OCI-LY7 (cell line): Measurements from ENCODE around the gene GRPEL2. TPM values are rescaled to one million over a fixed set of nuclear protein-coding genes. Genes with fewer than 3 reads are reported as not detected.

ENCODE experiments used
- BruUV-seq: library from RNA; stranded (reverse); fragments of 400-500 nt; replicated peaks from 2 replicates; lab custom pipeline; 2021; lab: Mats Ljungman, UMichigan
- CTCF ChIA-PET: fragments of 300-600 bp; sonication (Branson Sonifier 250); formaldehyde crosslinking; loops from one replicate; lab custom pipeline; 2022; ENCODE audit warnings: antibody characterized with exemption; ENCODE audit not compliant: unreplicated experiment; lab: Charles Lee
- POLR2A ChIA-PET: fragments of 300-600 bp; sonication (Branson Sonifier 250); formaldehyde crosslinking; loops from one replicate; lab custom pipeline; 2022; ENCODE audit warnings: antibody characterized with exemption; lab: Charles Lee
- DNase-seq: peaks from one replicate; pipeline ENCODE4 v3.0.0-alpha.2; 2015; ENCODE audit warnings: low spot score
- H2AFZ ChIP-seq: fragments of 200-600 bp; sonication (generic), shearing (Covaris generic); 2 replicates; pipeline ENCODE4 v1.6.1; 2014; ENCODE audit warnings: mild to moderate bottlenecking, antibody characterized with exemption, low read length, moderate library complexity
- H3K27ac ChIP-seq: fragments of 200-600 bp; sonication (generic); 2 replicates; pipeline ENCODE4 v1.5.1; 2014; ENCODE audit warnings: mixed run types, low read depth, mild to moderate bottlenecking, moderate library complexity, low read length, inconsistent platforms; ENCODE audit not compliant: poor library complexity, severe bottlenecking
- H3K36me3 ChIP-seq: fragments of 200-600 bp; sonication (generic); 2 replicates; pipeline ENCODE4 v1.6.1; 2014; ENCODE audit warnings: mild to moderate bottlenecking, antibody characterized with exemption, low read length, moderate library complexity, mixed read lengths; ENCODE audit not compliant: insufficient read depth
- H3K4me1 ChIP-seq: fragments of 200-600 bp; sonication (generic); 2 replicates; pipeline ENCODE4 v1.5.1; 2014; ENCODE audit warnings: mild to moderate bottlenecking, low read length; ENCODE audit not compliant: insufficient read depth, poor library complexity, severe bottlenecking
- H3K4me2 ChIP-seq: fragments of 200-600 bp; sonication (generic); 2 replicates; pipeline ENCODE4 v1.6.1; 2014; ENCODE audit warnings: mild to moderate bottlenecking, low read length
- H3K4me3 ChIP-seq: fragments of 200-600 bp; sonication (generic); 2 replicates; pipeline ENCODE4 v1.5.1; 2014; ENCODE audit warnings: mild to moderate bottlenecking, low read depth, low read length; ENCODE audit not compliant: poor library complexity, severe bottlenecking
- H3K79me2 ChIP-seq: fragments of 200-600 bp; sonication (generic); 2 replicates; pipeline ENCODE4 v1.6.1; 2016; ENCODE audit warnings: low read depth, mild to moderate bottlenecking, low read length, moderate library complexity, mixed read lengths; ENCODE audit not compliant: insufficient read depth
- H3K9me2 ChIP-seq: fragments of 200-600 bp; sonication (generic); 2 replicates; pipeline ENCODE4 v1.6.1; 2016; ENCODE audit warnings: mild to moderate bottlenecking, low read length, mixed read lengths; ENCODE audit not compliant: insufficient read depth
- H3K9me3 ChIP-seq: fragments of 200-600 bp; sonication (generic); 2 replicates; pipeline ENCODE4 v1.6.1; 2014; ENCODE audit warnings: mild to moderate bottlenecking, mixed run types, low read length, mixed read lengths
- H4K20me1 ChIP-seq: fragments of 200-600 bp; sonication (generic); 2 replicates; pipeline ENCODE4 v1.6.1; 2014; ENCODE audit warnings: mild to moderate bottlenecking, antibody characterized with exemption, low read length, moderate library complexity, mixed read lengths; ENCODE audit not compliant: insufficient read depth
- EZH2phosphoT487 ChIP-seq: fragments of 200-600 bp; sonication (generic); IDR thresholded peaks from 2 replicates; pipeline ENCODE4 v1.6.1; 2018; ENCODE audit warnings: low read depth, borderline replicate concordance, mild to moderate bottlenecking, mixed run types, antibody characterized with exemption, low read length, moderate library complexity, mixed read lengths
- intact Hi-C: fragments of 100-400 bp; cut with micrococcal nuclease; formaldehyde crosslinking; loops from one replicate; pipeline ENCODE4 v1.10.0; 2022; ENCODE audit not compliant: unreplicated experiment
- total RNA-seq, 2 experiments: library from RNA; depleted of rRNA in 1 of 2; stranded (reverse); fragments of >200 nt in 1 of 2; shearing (Covaris generic) in 1 of 2; gene quantifications; 2 replicates each; pipeline ENCODE4 v1.2.3, GENCODE V29; 2014 to 2022
- TF ChIP-seq, protein P1 (sequence below): fragments of 200-600 bp; sonication (generic); conservative IDR thresholded peaks from 2 replicates; pipeline ENCODE4 v1.5.1; 2014; ENCODE audit warnings: mild to moderate bottlenecking, antibody characterized with exemption, low read length, moderate library complexity, mixed read lengths

The GRPEL2 gene
- total RNA-seq, 2 experiments from 2014 or later, result 28.3 to 41.5 TPM

DNA sequence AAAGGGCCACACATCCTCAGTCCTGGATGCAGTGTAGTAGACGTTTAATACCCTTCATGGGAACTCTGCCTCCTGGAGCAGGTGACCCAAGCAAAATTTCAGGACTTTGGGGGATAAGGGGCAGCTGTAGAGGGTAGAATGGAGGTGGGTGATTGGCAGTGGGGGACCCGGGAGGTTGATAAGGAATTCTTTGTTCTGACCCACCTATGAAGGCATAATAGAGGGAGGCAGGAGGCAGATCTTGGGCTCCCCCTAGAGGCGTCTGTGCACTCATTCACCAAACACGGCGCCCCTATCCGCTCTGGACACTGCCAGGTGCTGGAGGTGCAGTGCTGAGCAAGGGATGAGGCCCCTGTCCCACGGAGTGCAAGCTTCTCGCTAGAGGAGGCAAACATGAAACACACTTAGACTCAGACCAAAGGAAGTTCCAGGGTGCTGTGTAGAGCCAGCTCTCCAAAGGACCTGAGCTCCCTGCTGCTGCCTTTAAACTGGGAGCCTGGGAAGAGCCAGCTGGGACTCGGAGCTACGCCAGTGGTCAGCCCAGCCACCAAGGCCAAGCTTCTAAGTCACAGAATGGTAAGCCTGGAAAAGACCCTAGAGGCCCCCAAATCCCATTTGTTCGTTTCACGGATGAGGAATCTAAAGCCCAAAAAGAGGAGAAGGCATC is 26.1 kb downstream of the GRPEL2 start:
- no peak overlapping the region for H2AFZ ChIP-seq
- H3K27ac ChIP-seq, result no peak overlapping the region
- TF ChIP-seq, protein P1, sequence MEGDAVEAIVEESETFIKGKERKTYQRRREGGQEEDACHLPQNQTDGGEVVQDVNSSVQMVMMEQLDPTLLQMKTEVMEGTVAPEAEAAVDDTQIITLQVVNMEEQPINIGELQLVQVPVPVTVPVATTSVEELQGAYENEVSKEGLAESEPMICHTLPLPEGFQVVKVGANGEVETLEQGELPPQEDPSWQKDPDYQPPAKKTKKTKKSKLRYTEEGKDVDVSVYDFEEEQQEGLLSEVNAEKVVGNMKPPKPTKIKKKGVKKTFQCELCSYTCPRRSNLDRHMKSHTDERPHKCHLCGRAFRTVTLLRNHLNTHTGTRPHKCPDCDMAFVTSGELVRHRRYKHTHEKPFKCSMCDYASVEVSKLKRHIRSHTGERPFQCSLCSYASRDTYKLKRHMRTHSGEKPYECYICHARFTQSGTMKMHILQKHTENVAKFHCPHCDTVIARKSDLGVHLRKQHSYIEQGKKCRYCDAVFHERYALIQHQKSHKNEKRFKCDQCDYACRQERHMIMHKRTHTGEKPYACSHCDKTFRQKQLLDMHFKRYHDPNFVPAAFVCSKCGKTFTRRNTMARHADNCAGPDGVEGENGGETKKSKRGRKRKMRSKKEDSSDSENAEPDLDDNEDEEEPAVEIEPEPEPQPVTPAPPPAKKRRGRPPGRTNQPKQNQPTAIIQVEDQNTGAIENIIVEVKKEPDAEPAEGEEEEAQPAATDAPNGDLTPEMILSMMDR, result peak; percentile 81
- TF ChIP-seq EZH2phosphoT487, result no peak
- CTCF ChIA-PET, result interaction anchor here (0.5 to 1.7 kb wide), 6 partner anchors 10 to 215 kb away, joined by 3 to 10 read pairs (median 6); no protein-coding TSS in a partner anchor
- POLR2A ChIA-PET, result interaction anchor here (0.8 to 1.1 kb wide), 4 partner anchors 14 to 56 kb away, joined by 3 read pairs; partner anchors contain the start of gene PCYOX1L
- H3K4me1 ChIP-seq, result peaks cover 5% of the 10 kb centered on the region
- H4K20me1 ChIP-seq, result no peaks in the 10 kb centered on the region
- no peaks in the 10 kb centered on the region for H3K9me3 ChIP-seq
- no peak overlapping the region for H3K4me3 ChIP-seq
- intact Hi-C loops, result loop anchor here (1.0 kb wide), 1 partner anchor 54 kb away; no protein-coding TSS in a partner anchor
- no TSS peak for BruUV-seq
- no peaks in the 10 kb centered on the region for H3K79me2 ChIP-seq
- H3K9me2 ChIP-seq, result no peaks in the 10 kb centered on the region
- DNase-seq, result peak; percentile 77
- no peak overlapping the region for H3K4me2 ChIP-seq
- no peaks in the 10 kb centered on the region for H3K36me3 ChIP-seq

DNA sequence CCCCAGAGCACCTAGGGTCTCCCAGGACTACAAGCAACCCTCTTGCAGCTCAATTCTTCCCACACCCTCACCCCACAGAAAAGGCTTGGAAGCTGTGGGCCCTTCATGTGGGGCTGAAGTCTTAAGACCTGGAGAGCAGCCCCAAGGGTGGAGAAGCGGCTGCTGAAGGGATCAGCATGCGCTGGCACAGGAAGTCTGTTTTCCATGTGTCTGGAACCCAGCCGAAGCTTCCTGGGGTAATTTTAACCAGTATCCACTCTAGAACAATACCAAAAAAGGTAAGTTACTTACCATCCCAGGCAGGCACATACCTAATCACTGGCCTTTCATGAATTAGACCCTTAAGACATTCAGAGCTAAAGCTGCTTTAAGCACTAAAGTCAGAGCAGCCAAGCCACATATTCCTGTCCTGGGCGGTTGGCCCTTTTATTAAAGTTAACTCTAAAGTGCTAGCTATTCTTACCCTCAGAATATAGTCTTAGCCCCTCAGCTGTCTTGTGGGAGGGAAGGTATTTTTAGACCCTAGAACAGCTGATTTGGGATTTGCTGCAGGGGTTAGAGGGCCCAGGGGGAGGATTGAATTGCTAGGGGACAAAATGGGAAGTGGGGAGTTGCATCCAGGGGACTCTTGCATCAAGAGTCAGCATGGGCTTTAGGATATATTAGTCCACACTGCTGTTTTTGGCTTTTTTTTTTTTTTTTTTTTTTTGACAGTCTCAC is 26.9 kb downstream of the GRPEL2 start:
- H4K20me1 ChIP-seq, result no peaks in the 10 kb centered on the region
- peaks cover 2% of the 10 kb centered on the region for H3K4me1 ChIP-seq
- POLR2A ChIA-PET, result interaction anchor here (0.8 to 1.1 kb wide), 4 partner anchors 15 to 57 kb away, joined by 3 read pairs; partner anchors contain the start of gene PCYOX1L
- no peaks in the 10 kb centered on the region for H3K36me3 ChIP-seq
- no peak overlapping the region for H3K27ac ChIP-seq
- H3K4me2 ChIP-seq, result no peak overlapping the region
- H3K79me2 ChIP-seq, result no peaks in the 10 kb centered on the region
- no peak overlapping the region for H2AFZ ChIP-seq
- no peak for DNase-seq
- no peaks in the 10 kb centered on the region for H3K9me2 ChIP-seq
- no TSS peak for BruUV-seq
- intact Hi-C loops, result no loop called here
- H3K4me3 ChIP-seq, result no peak overlapping the region
- TF ChIP-seq, protein P1, result no peak
- no peak for TF ChIP-seq EZH2phosphoT487
- CTCF ChIA-PET, result interaction anchor here (0.5 to 1.7 kb wide), 7 partner anchors 9 to 216 kb away, joined by 3 to 10 read pairs (median 5); no protein-coding TSS in a partner anchor
- H3K9me3 ChIP-seq, result no peaks in the 10 kb centered on the region
